ENCODE measurements around the gene USP50. TPM values are rescaled to one million over a fixed set of nuclear protein-coding genes. Genes with fewer than 3 reads are reported as not detected.

Gene USP50
- total and polyA plus RNA-seq, 2 donors (not counting 3 experiments of a cell fraction or from before 2014, with no cell fraction given), result not detected

DNA sequence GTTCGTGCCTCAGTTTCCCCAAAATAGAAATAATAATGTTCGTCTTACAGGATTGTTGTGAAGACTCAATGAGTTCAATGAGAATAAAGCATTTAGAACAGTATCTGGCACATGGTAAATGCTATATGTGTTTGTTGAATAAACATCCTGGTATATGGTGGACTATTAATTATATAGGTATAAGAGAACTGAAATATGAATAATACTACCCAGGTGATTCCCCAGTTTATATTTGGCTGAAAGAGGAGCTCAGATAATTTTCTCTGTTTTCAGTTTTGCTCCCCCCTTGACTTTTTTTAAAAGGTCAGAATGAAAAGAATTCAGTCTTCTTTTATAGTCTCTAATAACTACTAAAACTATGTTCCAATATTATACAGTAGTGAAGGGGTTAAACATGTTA is 75.4 kb downstream of the USP50 start:
- Histone ChIP-seq H2AFZ (ENCODE audit: low read depth, low read length) (no peak overlapping the region), H3K27me3 (ENCODE audit: control insufficient read depth in 2 of 2, insufficient read depth in 2 of 2, low read length in 2 of 2) (no peaks in the 10 kb centered on the region), H3K9me3 (replicated peaks; ENCODE audit: control insufficient read depth, insufficient read depth, low read length) (no peaks in the 10 kb centered on the region), H3K9ac (replicated peaks; ENCODE audit: extremely low read depth, insufficient read depth, low read length) (no peak overlapping the region), H3K79me2 (ENCODE audit: control insufficient read depth, insufficient read depth, low read length) (no peaks in the 10 kb centered on the region), H3K4me2 (ENCODE audit: insufficient read depth, low read length) (no peak overlapping the region), H4K20me1 (replicated peaks; ENCODE audit: control insufficient read depth, extremely low read depth, insufficient read depth, low read length) (no peaks in the 10 kb centered on the region), H3K4me1 (ENCODE audit: control insufficient read depth, extremely low read depth, insufficient read depth, low read length) (no peaks in the 10 kb centered on the region), H3K27ac (ENCODE audit: insufficient read depth, low read depth, low read length) (no peak overlapping the region), H3K4me3 (replicated peaks in 1 of 3; ENCODE audit: insufficient read depth in 1 of 3, low read depth in 1 of 3, low read length in 3 of 3) (no peak overlapping the region), H3K36me3 (ENCODE audit: control insufficient read depth in 2 of 2, extremely low read depth in 1 of 2, insufficient read depth in 2 of 2, low read length in 2 of 2) (peaks cover 0 to 4% of the 10 kb centered on the region in 2 experiments), H3K9me1 (replicated peaks; ENCODE audit: control insufficient read depth, extremely low read depth, insufficient read depth, low read length) (no peaks in the 10 kb centered on the region)
- CTCF ChIA-PET, result no interaction called here
- POLR2A ChIA-PET, result interaction anchor here (0.6 kb wide), 1 partner anchor 175 kb away, joined by 3 read pairs; no protein-coding TSS in a partner anchor
- DNase-seq (ENCODE audit: low read depth, low spot score), result no peak
- no peak for FAIRE-seq
- TF ChIP-seq POLR2AphosphoS5 (IDR thresholded peaks at IDR 0.05; ENCODE audit: insufficient read depth, low read depth, low read length), result no peak
- no peak for TF ChIP-seq EZH2 (IDR thresholded peaks at IDR 0.05; ENCODE audit: borderline replicate concordance, low read depth, low read length, severe bottlenecking)
- TF ChIP-seq, protein P1, sequence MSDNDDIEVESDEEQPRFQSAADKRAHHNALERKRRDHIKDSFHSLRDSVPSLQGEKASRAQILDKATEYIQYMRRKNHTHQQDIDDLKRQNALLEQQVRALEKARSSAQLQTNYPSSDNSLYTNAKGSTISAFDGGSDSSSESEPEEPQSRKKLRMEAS (IDR thresholded peaks at IDR 0.05; ENCODE audit: insufficient read depth, insufficient read length), result no peak
- TF ChIP-seq CTCF (IDR thresholded peaks at IDR 0.05; ENCODE audit: extremely low read depth in 1 of 2, insufficient read depth in 1 of 2, low read depth in 1 of 2, low read length in 2 of 2), result no peak
- no peak for TF ChIP-seq JUN (IDR thresholded peaks at IDR 0.05; ENCODE audit: borderline replicate concordance, insufficient read depth, insufficient read length, low read depth)
- no peak for TF ChIP-seq POLR2A (IDR thresholded peaks at IDR 0.05; ENCODE audit: low read depth, low read length)
- TF ChIP-seq GATA2 (IDR thresholded peaks at IDR 0.05; ENCODE audit: insufficient read depth, insufficient read length, low read depth, low read length), result no peak
- TF ChIP-seq MYC (IDR thresholded peaks at IDR 0.05; ENCODE audit: low read depth, low read length), result no peak
- no peak for TF ChIP-seq FOS (IDR thresholded peaks at IDR 0.05; ENCODE audit: borderline replicate concordance, insufficient read depth, low read length)
- no TSS peak for BruUV-seq (replicated peaks)
- dilution Hi-C loops (cut with MboI; ENCODE audit: extremely low pct_ligation_motif_present, low sequenced_read_pairs), result no loop called here
- intact Hi-C loops (cut with micrococcal nuclease), result no loop called here
